K562 (cell line): ENCODE measurements around the gene ARID3C. TPM values are rescaled to one million over a fixed set of nuclear protein-coding genes. Genes with fewer than 3 reads are reported as not detected.

Source experiments
- BRD4 ChIP-seq: fragments of 200-600 bp; sonication (generic); IDR thresholded peaks from 2 replicates; pipeline ENCODE4 v1.6.1; 2017; ENCODE audit warnings: inconsistent platforms
- CXXC5 ChIP-seq: fragments of 250-450 bp; sonication (Bioruptor Pico); IDR thresholded peaks from 2 replicates; pipeline ENCODE4 v1.8.0; 2022; ENCODE audit warnings: inconsistent platforms, mild to moderate bottlenecking, moderate library complexity
- HDGF ChIP-seq: fragments of 450-650 bp; IDR thresholded peaks from 2 replicates; pipeline ENCODE4 v1.6.1; 2016
- KDM4B ChIP-seq, 2 experiments: fragments of 450-650 bp in 1 of 2; sonication (generic) in 1 of 2; IDR thresholded peaks; 2 replicates each; pipeline ENCODE4 v1.6.1; 2016 to 2017; ENCODE audit warnings: borderline replicate concordance in 2 of 2, antibody characterized with exemption in 1 of 2, low read depth in 1 of 2, mild to moderate bottlenecking in 1 of 2
- KDM5B ChIP-seq: fragments of 200-600 bp; sonication (generic); IDR thresholded peaks from 2 replicates; pipeline ENCODE4 v1.6.1; 2012; ENCODE audit warnings: low read depth, mild to moderate bottlenecking, moderate library complexity, low read length, control low read depth, inconsistent platforms; ENCODE audit not compliant: insufficient replicate concordance
- L3MBTL2 ChIP-seq: fragments of 450-650 bp; IDR thresholded peaks from 2 replicates; pipeline ENCODE4 v1.6.1; 2016; ENCODE audit warnings: mild to moderate bottlenecking, moderate library complexity
- NFYB ChIP-seq: IDR thresholded peaks from 2 replicates; pipeline ENCODE4 v1.6.1; 2011; ENCODE audit warnings: mild to moderate bottlenecking, moderate library complexity; ENCODE audit not compliant: insufficient read length; ENCODE audit errors: extremely low read depth
- REST ChIP-seq, 2 experiments: fragments of 450-650 bp; formaldehyde crosslinking in 1 of 2; IDR thresholded peaks; 2 replicates each; pipeline versions ENCODE4 v1.4.0 to v1.6.1; 2014 to 2020; ENCODE audit warnings: mild to moderate bottlenecking in 2 of 2, borderline replicate concordance in 1 of 2, low read depth in 1 of 2
- TRIM24 ChIP-seq, 2 experiments: fragments of 450-650 bp; IDR thresholded peaks; 2 replicates each; pipeline ENCODE4 v1.6.1; 2016
- ZNF253 ChIP-seq: fragments of 250-450 bp; sonication (Bioruptor Pico); conservative IDR thresholded peaks from 2 replicates; pipeline ENCODE4 v1.6.1; 2021; ENCODE audit warnings: mild to moderate bottlenecking
- ZNF280A ChIP-seq: fragments of 450-650 bp; IDR thresholded peaks from 2 replicates; pipeline ENCODE4 v1.6.1; 2018; ENCODE audit warnings: mild to moderate bottlenecking, low read depth; ENCODE audit not compliant: partially characterized antibody
- ZNF324 ChIP-seq: fragments of 250-450 bp; sonication (Bioruptor Pico); IDR thresholded peaks from 2 replicates; pipeline ENCODE4 v1.4.0; 2020; ENCODE audit warnings: mild to moderate bottlenecking
- ZNF584 ChIP-seq: fragments of 200-800 bp; sonication (Bioruptor generic); IDR thresholded peaks from 2 replicates; pipeline ENCODE4 v1.6.1; 2016; ENCODE audit warnings: low read depth, mild to moderate bottlenecking, missing genetic modification characterization, missing compliant biosample characterization
- polyA plus RNA-seq, 8 experiments: library from polyadenylated mRNA; depleted of rRNA in 4 of 8; stranded (reverse) in 5 of 8; unstranded in 3 of 8; fragments of >200 nt; fragmentation: Nextera tagmentation in 2 of 8; fragmentation: Illumina TruSeq in 1 of 8; extraction: Ambion mirVana in 2 of 8; extraction: Trizol in 1 of 8; gene quantifications; 2 replicates each; pipeline versions ENCODE4 v1.2.1 to v1.2.3, GENCODE V29; 2011 to 2014; ENCODE audit warnings: inconsistent platforms in 1 of 8, missing spikeins in 1 of 8
- total RNA-seq, 7 experiments: library from RNA; depleted of rRNA in 6 of 7; stranded (reverse); fragments of >200 nt in 6 of 7; fragmentation: Illumina TruSeq in 2 of 7; extraction: Trizol in 2 of 7; gene quantifications; 2 replicates each; pipeline versions ENCODE4 v1.2.1 to v1.2.3, GENCODE V29; 2011 to 2021; ENCODE audit warnings: low replicate concordance in 1 of 7
- TF ChIP-seq, protein P1 (sequence below): sonication (generic); formaldehyde crosslinking; IDR thresholded peaks from 2 replicates; pipeline ENCODE4 v1.8.1; 2023; ENCODE audit warnings: mild to moderate bottlenecking, missing genetic modification reagents

The ARID3C gene
- total and polyA plus RNA-seq, 9 of the 15 experiments (the other 6 are each of a cell fraction or from before 2014, with no cell fraction given): not detected

DNA sequence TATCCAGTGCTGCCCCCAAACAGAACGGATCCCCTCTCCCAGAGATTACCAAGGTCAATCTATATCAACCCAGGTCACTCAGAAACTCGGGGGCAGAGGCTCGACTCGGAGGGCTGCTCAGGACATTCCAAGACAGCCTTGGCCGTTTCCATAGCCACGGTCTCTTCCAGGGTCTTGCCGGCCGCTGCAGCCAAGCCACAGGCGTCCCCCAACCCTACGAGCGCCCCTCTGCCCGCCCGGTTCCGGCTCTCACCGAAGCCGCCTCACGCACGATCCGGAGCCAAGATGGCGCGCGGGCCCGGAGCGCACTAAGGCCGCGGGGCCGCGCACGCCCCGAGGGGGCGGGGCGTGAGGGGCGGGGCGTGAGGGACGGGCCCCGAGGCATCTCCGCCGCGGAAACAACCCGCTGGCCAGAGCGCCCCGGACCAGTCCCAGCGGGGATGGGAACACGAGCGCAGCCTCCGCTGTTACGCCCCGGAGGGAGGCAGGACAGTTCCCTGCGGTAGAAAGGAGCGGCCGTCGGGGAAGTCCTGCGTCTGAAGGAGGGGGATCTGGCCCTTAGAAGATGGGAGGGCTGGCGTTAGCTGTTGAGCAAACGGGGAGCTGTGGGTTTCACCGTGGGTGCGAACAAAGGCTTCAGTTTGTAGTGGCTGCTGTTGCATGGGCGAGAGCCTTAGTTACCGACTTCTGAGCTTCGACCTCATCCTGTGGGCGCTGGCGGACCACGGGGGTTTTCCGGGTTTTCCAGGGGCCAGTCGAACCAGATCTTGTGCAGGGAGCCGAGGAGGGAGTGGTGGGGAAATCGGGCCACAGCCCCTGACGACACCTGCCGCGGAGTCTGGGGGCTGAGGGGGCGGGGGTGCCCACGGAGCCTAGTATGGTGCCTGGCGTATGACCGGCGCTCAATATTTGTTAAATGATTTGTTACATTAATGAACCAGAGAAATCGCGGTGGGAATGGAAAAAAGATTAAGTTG is 16.8 kb downstream of the ARID3C start, which contains the start of gene RPP25L (continued):
- TF ChIP-seq KDM4B (IDR thresholded peaks at IDR 0.05; ENCODE audit: borderline replicate concordance in 2 of 2, low read depth in 1 of 2) (no peak), ZNF253 (CRISPR knock-in tag) (no peak), HDGF (no peak), L3MBTL2 (peak; percentile 47; the same call in 1 of the 2 replicates), TRIM24 (IDR thresholded peaks at IDR 0.05) (no peak), KDM5B (peak; percentile 80), REST (IDR thresholded peaks at IDR 0.05; ENCODE audit: borderline replicate concordance) (peak; percentile 60), REST (CRISPR knock-in tag; IDR thresholded peaks at IDR 0.05; ENCODE audit: low read depth) (no peak), ZNF324 (CRISPR knock-in tag) (no peak), NFYB (no peak), BRD4 (no peak), CXXC5 (peak; percentile 61), ZNF584 (CRISPR knock-in tag) (no peak), ZNF280A (no peak)
- TF ChIP-seq, protein P1, sequence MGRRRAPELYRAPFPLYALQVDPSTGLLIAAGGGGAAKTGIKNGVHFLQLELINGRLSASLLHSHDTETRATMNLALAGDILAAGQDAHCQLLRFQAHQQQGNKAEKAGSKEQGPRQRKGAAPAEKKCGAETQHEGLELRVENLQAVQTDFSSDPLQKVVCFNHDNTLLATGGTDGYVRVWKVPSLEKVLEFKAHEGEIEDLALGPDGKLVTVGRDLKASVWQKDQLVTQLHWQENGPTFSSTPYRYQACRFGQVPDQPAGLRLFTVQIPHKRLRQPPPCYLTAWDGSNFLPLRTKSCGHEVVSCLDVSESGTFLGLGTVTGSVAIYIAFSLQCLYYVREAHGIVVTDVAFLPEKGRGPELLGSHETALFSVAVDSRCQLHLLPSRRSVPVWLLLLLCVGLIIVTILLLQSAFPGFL: no peak
